Lung (tissue), 12 donors: ENCODE data around the gene PXT1. TPM values are rescaled to one million over a fixed set of nuclear protein-coding genes. Genes with fewer than 3 reads are reported as not detected.

Experiments used
- ATAC-seq: fragments of 200-7000 bp; cut with Tn5 transposase; one replicate; pipeline ENCODE4 v1.9.1; 2020; ENCODE audit warnings: moderate number of reproducible peaks; ENCODE audit not compliant: insufficient read depth, low FRiP score
- DNase-seq, 3 donors: peaks; one replicate each; pipeline ENCODE4 v3.0.0-alpha.2; 2013 to 2017
- H3K27ac ChIP-seq, 2 donors: one replicate each; pipeline ENCODE4 v1.5.1; 2013; ENCODE audit warnings: mild to moderate bottlenecking in 2 of 2, moderate library complexity in 2 of 2, control low read depth in 1 of 2, inconsistent platforms in 1 of 2, low read depth in 1 of 2, low read length in 1 of 2
- H3K27me3 ChIP-seq, 3 donors: one replicate each; pipeline ENCODE4 v1.5.1; 2013; ENCODE audit warnings: low read length in 2 of 3; ENCODE audit not compliant: control insufficient read depth in 3 of 3, insufficient read depth in 3 of 3
- H3K36me3 ChIP-seq, 4 donors: one replicate each; pipeline ENCODE4 v1.5.1; 2013; ENCODE audit warnings: low read length in 4 of 4, mild to moderate bottlenecking in 1 of 4, moderate library complexity in 1 of 4; ENCODE audit not compliant: control insufficient read depth in 4 of 4, insufficient read depth in 4 of 4
- H3K4me1 ChIP-seq, 5 donors: one replicate each; pipeline ENCODE4 v1.5.1; 2013; ENCODE audit warnings: low read length in 5 of 5, mild to moderate bottlenecking in 2 of 5, moderate library complexity in 1 of 5; ENCODE audit not compliant: control insufficient read depth in 5 of 5, insufficient read depth in 5 of 5
- H3K4me3 ChIP-seq: one replicate; pipeline ENCODE4 v1.5.1; 2013; ENCODE audit warnings: mild to moderate bottlenecking, control low read depth, moderate library complexity
- H3K9ac ChIP-seq, 2 donors: one replicate each; pipeline ENCODE4 v1.5.1; 2013; ENCODE audit warnings: low read length in 2 of 2, control low read depth in 1 of 2; ENCODE audit not compliant: insufficient read depth in 1 of 2
- H3K9me3 ChIP-seq, 4 donors: one replicate each; pipeline ENCODE4 v1.5.1; 2013; ENCODE audit warnings: low read length in 3 of 4, mild to moderate bottlenecking in 1 of 4, moderate library complexity in 1 of 4; ENCODE audit not compliant: control insufficient read depth in 4 of 4, insufficient read depth in 3 of 4
- CTCF ChIP-seq: IDR thresholded peaks from 2 replicates; pipeline ENCODE4 v1.5.1; 2012; ENCODE audit warnings: mild to moderate bottlenecking; ENCODE audit errors: control extremely low read depth, extremely low read depth
- WGBS, 2 donors: extraction: QIAGEN DNeasy Blood & Tissue Kit; methylation state at CpG; one replicate each; pipeline ENCODE4 v1.1.7; 2013; 5-methylcytosine and 5-hydroxymethylcytosine counted together
- polyA plus RNA-seq, 2 donors: library from polyadenylated mRNA; stranded (reverse); fragments of 200-250 nt; gene quantifications; one replicate each; pipeline ENCODE4 v1.2.1, GENCODE V29; 2013
- total RNA-seq, 2 donors: library from RNA; depleted of rRNA in 1 of 2; stranded (reverse); fragments of >200 nt in 1 of 2; gene quantifications; one replicate each; pipeline ENCODE4 v1.2.1, GENCODE V29; 2014 to 2021
- donor health status: control.
- donor health status: control.
- donor health status: Bipolar disorder and iron deficiency.
- donor health status: healthy.
- donor health status: DM: yes; HTN: yes; CAD: no.

Gene PXT1
- total and polyA plus RNA-seq, 4 donors = 0.06 to 0.12 TPM; not detected in 2

DNA sequence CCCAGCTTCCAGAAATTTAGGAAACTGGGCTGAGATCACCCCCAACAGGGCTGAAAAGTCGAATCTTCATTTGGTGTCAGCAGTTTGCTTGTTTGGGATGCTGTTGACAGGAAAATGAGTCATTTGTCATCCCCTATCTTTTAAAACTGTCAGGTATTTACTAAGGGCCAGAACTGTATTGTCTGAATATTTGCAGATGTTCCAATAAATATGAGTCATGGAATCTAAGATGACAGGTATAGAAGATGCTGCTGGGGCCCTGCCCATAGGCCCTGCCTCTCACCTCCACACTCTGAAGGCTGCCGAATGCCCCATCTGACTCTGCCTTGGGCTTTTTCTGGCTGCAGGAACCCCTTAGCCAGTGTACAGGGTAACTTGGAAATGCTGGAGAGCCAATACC lies 59.0 kb downstream of the PXT1 start:
- Histone ChIP-seq H3K27me3 (peaks cover 0 to 31% (median 13%) of the 10 kb centered on the region in 3 donors), H3K27ac (no peak overlapping the region), H3K36me3 (no peaks in the 10 kb centered on the region), H3K4me3 (no peak overlapping the region), H3K9ac (no peak overlapping the region), H3K9me3 (no peaks in the 10 kb centered on the region), H3K4me1 (peaks cover 0 to 21% (median 0%) of the 10 kb centered on the region in 5 donors)
- no peak for DNase-seq
- TF ChIP-seq CTCF = no peak
- ATAC-seq = no peak
- WGBS, 2 donors = 74 to 78% methylated on average over 2 of the region's 2 CpGs

DNA sequence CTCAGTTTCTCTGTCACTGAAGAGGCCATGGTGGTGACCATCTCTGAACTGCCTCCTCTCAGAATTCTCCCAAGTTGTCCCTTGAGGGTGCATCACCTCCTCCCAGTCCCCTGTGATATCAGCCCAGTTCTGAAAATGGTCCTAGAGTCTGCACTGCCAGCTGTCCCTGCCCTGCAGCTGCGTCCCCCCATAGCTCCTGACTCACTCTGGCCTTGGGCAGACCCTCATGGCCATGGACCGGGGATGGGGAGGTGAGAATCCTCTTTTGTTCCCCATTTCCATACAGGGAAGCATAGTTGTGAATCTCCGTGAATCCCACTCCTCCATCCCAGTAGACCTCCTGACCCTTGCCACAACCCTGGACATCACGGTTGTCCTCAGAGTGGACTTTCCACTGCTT lies 59.7 kb downstream of the PXT1 start:
- peaks cover 0 to 25% (median 11%) of the 10 kb centered on the region in 3 donors for H3K27me3 ChIP-seq
- H3K9me3 ChIP-seq = no peaks in the 10 kb centered on the region
- WGBS, 2 donors = 56 to 79% methylated on average over 4 of the region's 4 CpGs
- DNase-seq (no peak), ATAC-seq (no peak)
- no peak for TF ChIP-seq CTCF
- H3K9ac ChIP-seq = no peak overlapping the region
- no peak overlapping the region for H3K27ac ChIP-seq
- H3K36me3 ChIP-seq = no peaks in the 10 kb centered on the region
- peaks cover 0 to 19% (median 0%) of the 10 kb centered on the region in 5 donors for H3K4me1 ChIP-seq
- H3K4me3 ChIP-seq = no peak overlapping the region

- no peaks in the 10 kb centered on the region for H3K36me3 ChIP-seq
- H3K9me3 ChIP-seq = no peaks in the 10 kb centered on the region
- DNase-seq (no peak), ATAC-seq (no peak)
- H3K4me1 ChIP-seq = peaks cover 0 to 8% (median 0%) of the 10 kb centered on the region in 5 donors
- WGBS, 2 donors = 77 to 89% methylated on average over 9 of the region's 9 CpGs
- H3K4me3 ChIP-seq = no peak overlapping the region
- H3K9ac ChIP-seq = no peak overlapping the region
- H3K27ac ChIP-seq = no peak overlapping the region
- TF ChIP-seq CTCF = no peak
- H3K27me3 ChIP-seq = peaks cover 0 to 16% (median 6%) of the 10 kb centered on the region in 3 donors
These were observed 60.9 kb downstream of the PXT1 start for GRCh38 chr6:36381502-36382389.
